Thyroid gland (tissue), 4 donors: ENCODE data around the gene GALNTL6.

Source experiments
- CTCF ChIP-seq, 6 experiments: fragments of 200-600 bp in 3 of 6; fragments of 450-650 bp in 3 of 6; sonication (generic) in 3 of 6; IDR thresholded peaks; one replicate each; pipeline ENCODE4 v1.5.1; 2016 to 2019; ENCODE audit warnings: antibody characterized with exemption in 6 of 6, mild to moderate bottlenecking in 2 of 6, inconsistent platforms in 1 of 6, moderate library complexity in 1 of 6
- POLR2A ChIP-seq, 2 donors: fragments of 450-650 bp; IDR thresholded peaks; one replicate each; pipeline ENCODE4 v1.6.1; 2017; ENCODE audit warnings: antibody characterized with exemption in 2 of 2, mild to moderate bottlenecking in 2 of 2, moderate library complexity in 1 of 2

GRCh38 chr4:172838111-172838510 lies 1024.9 kb downstream of the GALNTL6 start:
- no peak for TF ChIP-seq CTCF (IDR thresholded peaks at IDR 0.05)
- no peak for TF ChIP-seq POLR2A (IDR thresholded peaks at IDR 0.05)
